Measurements from ENCODE around the gene LGALSL. TPM values are rescaled to one million over a fixed set of nuclear protein-coding genes. Genes with fewer than 3 reads are reported as not detected.

LGALSL gene
- polyA plus RNA-seq, 1 of the 3 experiments (the other 2 are of a cell fraction) = 6.5 TPM

DNA sequence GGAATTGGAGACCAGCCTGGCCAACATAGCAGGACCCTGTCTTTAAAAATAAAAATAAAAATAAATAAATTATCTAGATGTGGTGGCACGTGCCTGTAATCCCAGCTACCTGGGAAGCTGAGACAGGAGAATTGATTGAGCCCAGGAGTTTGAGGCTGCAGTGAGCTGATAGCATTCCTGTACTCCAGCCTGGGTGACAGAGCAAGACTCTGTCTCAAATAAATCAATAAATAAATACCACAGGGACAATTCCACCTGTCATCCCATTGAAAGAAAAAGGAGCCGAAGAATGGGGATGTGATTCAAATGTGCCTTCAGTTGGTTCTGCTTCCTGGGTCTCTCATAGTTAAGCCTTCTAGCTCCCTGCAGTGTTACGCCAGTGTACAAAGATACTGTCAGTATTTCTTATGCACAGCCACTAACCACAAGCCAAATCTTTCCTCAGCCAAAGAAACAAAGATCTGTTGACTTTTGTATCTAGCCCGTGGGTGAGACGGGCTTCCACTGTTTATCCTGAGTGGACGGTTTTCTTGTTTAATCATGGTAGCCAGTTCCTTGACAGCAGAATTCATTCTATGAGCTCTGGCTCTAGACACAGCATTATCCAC, 12.6 kb downstream of the LGALSL start:
- H3K9ac ChIP-seq = no peak overlapping the region
- POLR2A ChIA-PET = no interaction called here
- TF ChIP-seq, protein P1, sequence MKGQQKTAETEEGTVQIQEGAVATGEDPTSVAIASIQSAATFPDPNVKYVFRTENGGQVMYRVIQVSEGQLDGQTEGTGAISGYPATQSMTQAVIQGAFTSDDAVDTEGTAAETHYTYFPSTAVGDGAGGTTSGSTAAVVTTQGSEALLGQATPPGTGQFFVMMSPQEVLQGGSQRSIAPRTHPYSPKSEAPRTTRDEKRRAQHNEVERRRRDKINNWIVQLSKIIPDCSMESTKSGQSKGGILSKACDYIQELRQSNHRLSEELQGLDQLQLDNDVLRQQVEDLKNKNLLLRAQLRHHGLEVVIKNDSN (IDR thresholded peaks at IDR 0.05; ENCODE audit: borderline replicate concordance, low read depth) = no peak
- no peak for TF ChIP-seq TEAD4 (IDR thresholded peaks at IDR 0.05; ENCODE audit: borderline replicate concordance, insufficient read depth)
- TF ChIP-seq, protein P2, sequence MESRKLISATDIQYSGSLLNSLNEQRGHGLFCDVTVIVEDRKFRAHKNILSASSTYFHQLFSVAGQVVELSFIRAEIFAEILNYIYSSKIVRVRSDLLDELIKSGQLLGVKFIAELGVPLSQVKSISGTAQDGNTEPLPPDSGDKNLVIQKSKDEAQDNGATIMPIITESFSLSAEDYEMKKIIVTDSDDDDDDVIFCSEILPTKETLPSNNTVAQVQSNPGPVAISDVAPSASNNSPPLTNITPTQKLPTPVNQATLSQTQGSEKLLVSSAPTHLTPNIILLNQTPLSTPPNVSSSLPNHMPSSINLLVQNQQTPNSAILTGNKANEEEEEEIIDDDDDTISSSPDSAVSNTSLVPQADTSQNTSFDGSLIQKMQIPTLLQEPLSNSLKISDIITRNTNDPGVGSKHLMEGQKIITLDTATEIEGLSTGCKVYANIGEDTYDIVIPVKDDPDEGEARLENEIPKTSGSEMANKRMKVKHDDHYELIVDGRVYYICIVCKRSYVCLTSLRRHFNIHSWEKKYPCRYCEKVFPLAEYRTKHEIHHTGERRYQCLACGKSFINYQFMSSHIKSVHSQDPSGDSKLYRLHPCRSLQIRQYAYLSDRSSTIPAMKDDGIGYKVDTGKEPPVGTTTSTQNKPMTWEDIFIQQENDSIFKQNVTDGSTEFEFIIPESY (IDR thresholded peaks at IDR 0.05; ENCODE audit: borderline replicate concordance, low read depth) = no peak
- TF ChIP-seq SIN3A (IDR thresholded peaks at IDR 0.05; ENCODE audit: borderline replicate concordance, low read depth, low read length) = no peak
- no peak for TF ChIP-seq NFIC (IDR thresholded peaks at IDR 0.05; ENCODE audit: borderline replicate concordance)
- TF ChIP-seq, protein P3, sequence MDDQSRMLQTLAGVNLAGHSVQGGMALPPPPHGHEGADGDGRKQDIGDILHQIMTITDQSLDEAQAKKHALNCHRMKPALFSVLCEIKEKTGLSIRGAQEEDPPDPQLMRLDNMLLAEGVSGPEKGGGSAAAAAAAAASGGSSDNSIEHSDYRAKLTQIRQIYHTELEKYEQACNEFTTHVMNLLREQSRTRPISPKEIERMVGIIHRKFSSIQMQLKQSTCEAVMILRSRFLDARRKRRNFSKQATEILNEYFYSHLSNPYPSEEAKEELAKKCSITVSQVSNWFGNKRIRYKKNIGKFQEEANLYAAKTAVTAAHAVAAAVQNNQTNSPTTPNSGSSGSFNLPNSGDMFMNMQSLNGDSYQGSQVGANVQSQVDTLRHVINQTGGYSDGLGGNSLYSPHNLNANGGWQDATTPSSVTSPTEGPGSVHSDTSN (IDR thresholded peaks at IDR 0.05) = no peak
- TF ChIP-seq TAF1 (IDR thresholded peaks at IDR 0.05; ENCODE audit: borderline replicate concordance, low read depth, low read length) = no peak
- no peak for TF ChIP-seq FOXM1 (IDR thresholded peaks at IDR 0.05; ENCODE audit: low read depth)
- peaks cover 5% of the 10 kb centered on the region; the same call in 1 of the 2 replicates for H3K27me3 ChIP-seq (ENCODE audit: insufficient read depth)
- no peaks in the 10 kb centered on the region for H3K36me3 ChIP-seq (replicated peaks in 1 of 2; ENCODE audit: control insufficient read depth in 1 of 2, insufficient read depth in 2 of 2, low read length in 1 of 2)
- CTCF ChIA-PET = interaction anchor here (0.8 to 1.5 kb wide), 2 partner anchors 21 to 136 kb away, joined by 3 to 5 read pairs; no protein-coding TSS in a partner anchor
- H3K27ac ChIP-seq (ENCODE audit: low read depth in 2 of 2, low read length in 1 of 2) = no peak overlapping the region
- peaks cover 0 to 2% of the 10 kb centered on the region in 2 experiments; a peak in 1 of 4 replicates for H3K4me1 ChIP-seq (ENCODE audit: control insufficient read depth in 1 of 2, insufficient read depth in 2 of 2, low read depth in 1 of 2, low read length in 1 of 2)
- no peak overlapping the region for H3K4me2 ChIP-seq
- DNase-seq = no peak
- no peaks in the 10 kb centered on the region for H3F3A ChIP-seq (replicated peaks; ENCODE audit: insufficient read depth)
- H3K9me2 ChIP-seq = no peaks in the 10 kb centered on the region
- H3K9me3 ChIP-seq = no peaks in the 10 kb centered on the region
- no peaks in the 10 kb centered on the region for H3K79me2 ChIP-seq (ENCODE audit: insufficient read depth)
- WGBS (ENCODE audit: low lambda C conversion rate) = 75% methylated on average over 6 of the region's 6 CpGs
- H4K20me1 ChIP-seq (ENCODE audit: insufficient read depth) = no peaks in the 10 kb centered on the region
- H3K4me3 ChIP-seq (ENCODE audit: low read depth in 2 of 2, low read length in 1 of 2) = no peak overlapping the region
- no peak overlapping the region for H2AFZ ChIP-seq (ENCODE audit: low read depth)

DNA sequence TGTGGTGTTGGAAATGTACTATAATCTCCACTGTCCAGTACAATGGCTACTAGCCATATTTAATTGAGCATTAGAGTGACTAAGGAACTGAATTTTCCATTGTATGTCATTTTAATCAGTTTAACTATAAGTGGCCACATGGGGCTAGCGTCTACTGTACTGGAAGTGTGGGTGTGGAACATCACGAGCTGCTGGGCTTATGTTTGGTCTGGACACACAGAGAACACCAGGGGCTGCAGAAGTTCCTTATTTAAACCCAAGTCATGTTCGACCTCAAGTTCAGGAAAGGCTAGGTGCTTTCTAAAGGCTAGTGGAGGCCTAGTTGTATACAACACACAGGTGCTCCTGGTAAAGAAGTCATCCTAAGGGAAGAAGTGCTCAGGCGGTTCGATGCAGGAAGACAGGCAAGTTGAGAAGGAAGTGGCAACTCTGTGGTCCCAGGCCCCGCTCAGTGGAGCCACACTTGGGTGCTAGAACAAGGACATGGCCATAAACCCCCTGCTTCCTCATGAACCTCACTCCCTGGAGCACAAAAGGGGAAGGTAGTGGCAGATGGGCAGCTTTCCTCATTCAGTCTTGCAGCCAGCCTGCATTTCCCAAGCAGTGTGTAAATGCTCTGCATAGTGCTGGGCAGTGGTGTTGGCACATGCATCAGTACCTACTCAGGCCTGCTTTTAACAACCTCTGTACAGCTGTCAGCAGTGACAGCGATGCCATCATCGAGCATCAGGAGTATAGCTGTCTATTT, 13.3 kb downstream of the LGALSL start:
- 66% methylated on average over 8 of the region's 8 CpGs for WGBS (ENCODE audit: low lambda C conversion rate)
- no peak for TF ChIP-seq TCF12 (IDR thresholded peaks at IDR 0.05)
- no peak for TF ChIP-seq GABPA (IDR thresholded peaks at IDR 0.05; ENCODE audit: low read depth)
- TF ChIP-seq, protein P3 (IDR thresholded peaks at IDR 0.05) = no peak
- TF ChIP-seq SIN3A (IDR thresholded peaks at IDR 0.05; ENCODE audit: borderline replicate concordance, low read depth, low read length) = no peak
- TF ChIP-seq FOXM1 (IDR thresholded peaks at IDR 0.05; ENCODE audit: low read depth) = no peak
- TF ChIP-seq, protein P1 (IDR thresholded peaks at IDR 0.05; ENCODE audit: borderline replicate concordance, low read depth) = no peak
- TF ChIP-seq CHD2 (IDR thresholded peaks at IDR 0.05; ENCODE audit: low read length, partially characterized antibody) = no peak
- no peak for TF ChIP-seq GATA2 (CRISPR knock-in tag; IDR thresholded peaks at IDR 0.05)
- no peak for TF ChIP-seq MEF2A (IDR thresholded peaks at IDR 0.05; ENCODE audit: borderline replicate concordance, low read depth)
- TF ChIP-seq TEAD4 (IDR thresholded peaks at IDR 0.05; ENCODE audit: borderline replicate concordance, insufficient read depth) = no peak
- TF ChIP-seq, protein P4, sequence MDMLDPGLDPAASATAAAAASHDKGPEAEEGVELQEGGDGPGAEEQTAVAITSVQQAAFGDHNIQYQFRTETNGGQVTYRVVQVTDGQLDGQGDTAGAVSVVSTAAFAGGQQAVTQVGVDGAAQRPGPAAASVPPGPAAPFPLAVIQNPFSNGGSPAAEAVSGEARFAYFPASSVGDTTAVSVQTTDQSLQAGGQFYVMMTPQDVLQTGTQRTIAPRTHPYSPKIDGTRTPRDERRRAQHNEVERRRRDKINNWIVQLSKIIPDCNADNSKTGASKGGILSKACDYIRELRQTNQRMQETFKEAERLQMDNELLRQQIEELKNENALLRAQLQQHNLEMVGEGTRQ (IDR thresholded peaks at IDR 0.05; ENCODE audit: borderline replicate concordance, low read depth, low read length) = no peak
- no peak for TF ChIP-seq RAD21 (IDR thresholded peaks at IDR 0.05; ENCODE audit: low read length)
- no peak for TF ChIP-seq FOXJ3 (CRISPR knock-in tag; IDR thresholded peaks at IDR 0.05)
- TF ChIP-seq ELF1 (IDR thresholded peaks at IDR 0.05) = no peak

More for the DNA sequence above, 13.3 kb downstream of the LGALSL start:
- H3F3A ChIP-seq (replicated peaks; ENCODE audit: insufficient read depth) = no peaks in the 10 kb centered on the region
- H2AFZ ChIP-seq (ENCODE audit: low read depth) = no peak overlapping the region
- ChIA-PET CTCF (interaction anchor here (0.8 to 1.5 kb wide), 2 partner anchors 21 to 136 kb away, joined by 3 to 5 read pairs; no protein-coding TSS in a partner anchor), POLR2A (no interaction called here)
- H3K4me2 ChIP-seq = no peak overlapping the region
- H3K9me3 ChIP-seq = no peaks in the 10 kb centered on the region
- H3K9ac ChIP-seq = no peak overlapping the region
- H3K9me2 ChIP-seq = no peaks in the 10 kb centered on the region
- H3K27me3 ChIP-seq (ENCODE audit: insufficient read depth) = peaks cover 5% of the 10 kb centered on the region; the same call in 1 of the 2 replicates
- no peaks in the 10 kb centered on the region for H3K4me1 ChIP-seq (ENCODE audit: control insufficient read depth in 1 of 2, insufficient read depth in 2 of 2, low read depth in 1 of 2, low read length in 1 of 2)
- no peak overlapping the region for H3K4me3 ChIP-seq (ENCODE audit: low read depth in 2 of 2, low read length in 1 of 2)
- H3K79me2 ChIP-seq (ENCODE audit: insufficient read depth) = no peaks in the 10 kb centered on the region
- no peaks in the 10 kb centered on the region for H4K20me1 ChIP-seq (ENCODE audit: insufficient read depth)
- H3K36me3 ChIP-seq (replicated peaks in 1 of 2; ENCODE audit: control insufficient read depth in 1 of 2, insufficient read depth in 2 of 2, low read length in 1 of 2) = no peaks in the 10 kb centered on the region
- no peak for DNase-seq
- H3K27ac ChIP-seq (ENCODE audit: low read depth in 2 of 2, low read length in 1 of 2) = no peak overlapping the region
